Endothelial cell (in vitro differentiated cells): ENCODE results near the gene DRAM1. TPM values are rescaled to one million over a fixed set of nuclear protein-coding genes. Genes with fewer than 3 reads are reported as not detected.

Experiments used
- DNase-seq: peaks from one replicate; pipeline ENCODE4 v3.0.0; 2021; ENCODE audit warnings: low spot score
- H3K27ac Mint-ChIP-seq: one replicate; pipeline ENCODE4 v1.8.0; 2021; ENCODE audit warnings: mixed read lengths, inconsistent platforms; ENCODE audit not compliant: unreplicated experiment
- H3K27me3 Mint-ChIP-seq: one replicate; pipeline ENCODE4 v1.8.0; 2021; ENCODE audit warnings: mild to moderate bottlenecking, moderate library complexity, mixed read lengths, inconsistent platforms; ENCODE audit not compliant: unreplicated experiment
- H3K36me3 Mint-ChIP-seq: one replicate; pipeline ENCODE4 v1.8.0; 2021; ENCODE audit warnings: mild to moderate bottlenecking, low read depth, mixed read lengths, inconsistent platforms; ENCODE audit not compliant: unreplicated experiment
- H3K4me1 Mint-ChIP-seq: one replicate; pipeline ENCODE4 v1.8.0; 2021; ENCODE audit warnings: mild to moderate bottlenecking, mixed read lengths, inconsistent platforms; ENCODE audit not compliant: unreplicated experiment
- H3K4me3 Mint-ChIP-seq: one replicate; pipeline ENCODE4 v1.8.0; 2021; ENCODE audit warnings: mild to moderate bottlenecking, mixed read lengths, inconsistent platforms; ENCODE audit not compliant: unreplicated experiment
- H3K9me3 Mint-ChIP-seq: one replicate; pipeline ENCODE4 v1.8.0; 2021; ENCODE audit warnings: mixed read lengths, inconsistent platforms; ENCODE audit not compliant: unreplicated experiment
- CTCF ChIP-seq: fragments of 200-600 bp; sonication (generic); IDR thresholded peaks from one replicate; pipeline ENCODE4 v1.5.0; 2021; ENCODE audit warnings: antibody characterized with exemption; ENCODE audit not compliant: unreplicated experiment
- long read RNA-seq: library from polyadenylated mRNA; unstranded; transcript quantifications from one replicate; pipeline ENCODE4 v2.0.0, GENCODE V29; 2020; ENCODE audit not compliant: unreplicated experiment
- total RNA-seq: library from RNA; stranded (reverse); fragmentation: NEBNext Ultra II Directional; extraction: Animal tissue kit (Norgen Biotek cat#: 25700); gene quantifications from one replicate; pipeline ENCODE4 v1.2.1, GENCODE V29; 2021; ENCODE audit not compliant: unreplicated experiment

The DRAM1 gene
- total RNA-seq, result 26.9 TPM
- long read RNA-seq, partial matches to known transcripts, result 2 of 13 reads
- long read RNA-seq, other reads (novel, unspliced or antisense), result 8 of 13 reads

GRCh38 chr12:101876861-101877805 lies at the start of gene DRAM1:
TSS of gene DRAM1 (plus strand) at chr12:101877580. CDS start at chr12:101877790, 210 bp downstream.
- Mint-ChIP-seq H3K4me1 (peaks cover 25% of the 10 kb centered on the region), H3K36me3 (peaks cover 5% of the 10 kb centered on the region), H3K27me3 (peaks cover 13% of the 10 kb centered on the region), H3K9me3 (no peaks in the 10 kb centered on the region), H3K27ac (peak within 1 kb of the TSS; percentile 88), H3K4me3 (peak within 1 kb of the TSS; percentile 94)
- no peak for TF ChIP-seq CTCF
- peak; percentile 81 for DNase-seq

- no peak for TF ChIP-seq CTCF
- Mint-ChIP-seq H3K36me3 (no peaks in the 10 kb centered on the region), H3K4me3 (no peak overlapping the region), H3K4me1 (peaks cover 19% of the 10 kb centered on the region), H3K9me3 (no peaks in the 10 kb centered on the region), H3K27me3 (peaks cover 2% of the 10 kb centered on the region), H3K27ac (no peak overlapping the region)
- DNase-seq, result no peak
These were observed 48.8 kb upstream of the DRAM1 start for GRCh38 chr12:101828463-101829196.

GRCh38 chr12:101829639-101830366 lies 47.6 kb upstream of the DRAM1 start:
- peaks cover 2% of the 10 kb centered on the region for H3K27me3 Mint-ChIP-seq
- TF ChIP-seq CTCF, result no peak
- no peaks in the 10 kb centered on the region for H3K9me3 Mint-ChIP-seq
- peak overlapping the region; percentile 67 for H3K27ac Mint-ChIP-seq
- H3K36me3 Mint-ChIP-seq, result no peaks in the 10 kb centered on the region
- H3K4me1 Mint-ChIP-seq, result peaks cover 15% of the 10 kb centered on the region
- peak overlapping the region; percentile 98 for H3K4me3 Mint-ChIP-seq
- no peak for DNase-seq

GRCh38 chr12:101830367-101831325 lies 46.7 kb upstream of the DRAM1 start, which contains the start of gene GNPTAB:
TSS of gene GNPTAB (minus strand) at chr12:101830959. CDS start at chr12:101830675, 284 bp downstream.
- Mint-ChIP-seq H3K4me1 (peaks cover 11% of the 10 kb centered on the region), H3K27me3 (peaks cover 2% of the 10 kb centered on the region), H3K9me3 (no peaks in the 10 kb centered on the region), H3K4me3 (peak within 1 kb of the TSS; percentile 98), H3K27ac (peak within 1 kb of the TSS; percentile 67), H3K36me3 (no peaks in the 10 kb centered on the region)
- peak; percentile 57 for TF ChIP-seq CTCF
- DNase-seq, result peak; percentile 96
